Muscle layer of duodenum (tissue), 2 donors: ENCODE data around the gene SPO11.
A peak's percentile ranks its signal among the peaks of the same experiment; 100 is the strongest.

Source experiments
- H3K27ac ChIP-seq: one replicate; pipeline ENCODE4 v1.7.0; 2013; ENCODE audit warnings: mild to moderate bottlenecking, low read length
- H3K27me3 ChIP-seq: one replicate; pipeline ENCODE4 v1.7.0; 2013; ENCODE audit warnings: low read depth, mild to moderate bottlenecking, control low read depth, low read length
- H3K36me3 ChIP-seq, 2 donors: one replicate each; pipeline ENCODE4 v1.7.0; 2013; ENCODE audit warnings: low read length in 2 of 2, control low read depth in 1 of 2, mild to moderate bottlenecking in 1 of 2; ENCODE audit not compliant: insufficient read depth in 2 of 2, control insufficient read depth in 1 of 2
- H3K4me1 ChIP-seq, 2 donors: one replicate each; pipeline ENCODE4 v1.7.0; 2013; ENCODE audit warnings: low read length in 2 of 2, mild to moderate bottlenecking in 2 of 2, control low read depth in 1 of 2, moderate library complexity in 1 of 2; ENCODE audit not compliant: insufficient read depth in 2 of 2, control insufficient read depth in 1 of 2
- H3K4me3 ChIP-seq, 2 donors: one replicate each; pipeline ENCODE4 v1.7.0; 2013; ENCODE audit warnings: low read length in 2 of 2, low read depth in 1 of 2, mild to moderate bottlenecking in 1 of 2
- H3K9me3 ChIP-seq, 2 donors: one replicate each; pipeline ENCODE4 v1.7.0; 2013; ENCODE audit warnings: low read length in 2 of 2, control low read depth in 1 of 2, mild to moderate bottlenecking in 1 of 2; ENCODE audit not compliant: control insufficient read depth in 1 of 2
- donor health status: healthy.

SPO11 gene

DNA sequence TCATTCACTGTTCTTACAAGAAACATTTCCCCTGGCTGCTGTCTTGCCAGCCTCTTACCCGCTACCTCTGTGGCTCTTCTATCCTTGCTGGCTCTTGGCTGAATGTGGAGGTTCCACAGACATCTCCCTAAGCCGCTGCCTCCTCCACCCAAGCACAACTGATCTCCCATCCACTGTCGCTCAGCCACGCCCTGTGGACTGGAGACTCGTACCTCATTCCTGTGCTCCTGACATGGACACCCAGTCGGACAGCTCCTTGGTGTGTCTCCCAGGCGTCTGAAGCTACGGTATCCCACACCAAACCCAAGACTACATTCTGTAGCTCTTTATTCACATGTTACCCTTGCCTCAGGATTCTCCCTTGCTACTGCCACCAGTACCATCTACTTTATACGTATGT is 40.7 kb downstream of the SPO11 start:
- Histone ChIP-seq H3K27ac (no peak overlapping the region), H3K36me3 (peaks cover 81 to 97% of the 10 kb centered on the region in 2 donors), H3K4me3 (no peak overlapping the region), H3K9me3 (no peaks in the 10 kb centered on the region), H3K27me3 (no peaks in the 10 kb centered on the region), H3K4me1 (no peaks in the 10 kb centered on the region)

DNA sequence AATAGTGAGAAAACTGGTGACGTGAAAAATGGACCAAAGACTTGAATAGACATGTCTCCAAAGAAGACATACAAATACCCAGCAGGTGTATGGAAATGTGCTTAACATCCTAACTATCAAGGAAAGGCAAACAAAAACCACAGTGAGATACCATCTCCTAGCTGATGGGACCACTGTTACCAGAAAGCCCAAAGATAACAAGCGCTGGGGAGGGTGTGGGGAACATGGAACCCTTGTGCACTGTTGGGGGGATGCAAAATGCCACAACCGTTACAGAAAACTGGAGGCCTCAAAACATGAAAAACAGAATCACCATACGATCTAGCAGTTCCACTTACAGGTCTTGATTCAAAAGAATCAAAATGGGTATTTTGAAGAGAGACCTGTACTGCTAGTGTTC is 41.8 kb downstream of the SPO11 start:
- Histone ChIP-seq H3K27me3 (no peaks in the 10 kb centered on the region), H3K9me3 (no peaks in the 10 kb centered on the region), H3K4me1 (no peaks in the 10 kb centered on the region), H3K36me3 (peaks cover 79 to 97% of the 10 kb centered on the region in 2 donors), H3K27ac (no peak overlapping the region), H3K4me3 (no peak overlapping the region)

DNA sequence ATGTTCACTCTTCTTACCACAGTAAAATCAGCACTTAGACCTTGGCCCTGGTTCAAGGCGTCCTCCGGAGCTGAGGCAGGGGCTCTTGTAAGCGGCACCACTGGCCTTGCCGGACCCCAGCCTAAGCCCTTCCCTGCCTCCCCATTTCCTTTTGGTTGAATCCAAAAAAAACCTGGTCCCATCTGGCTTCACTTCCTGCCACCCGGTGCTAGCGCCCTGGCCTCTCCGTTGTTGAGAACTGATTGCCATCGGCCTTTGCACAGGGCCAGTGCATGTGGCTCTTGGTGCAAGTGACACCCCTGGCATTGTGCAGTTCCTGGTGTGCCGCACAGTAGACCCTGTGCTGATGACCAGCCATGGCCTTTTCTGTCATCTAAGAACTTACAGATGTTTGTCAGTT is 42.6 kb downstream of the SPO11 start:
- Histone ChIP-seq H3K27ac (no peak overlapping the region), H3K27me3 (no peaks in the 10 kb centered on the region), H3K4me3 (no peak overlapping the region), H3K4me1 (no peaks in the 10 kb centered on the region), H3K36me3 (peaks cover 79 to 97% of the 10 kb centered on the region in 2 donors), H3K9me3 (no peaks in the 10 kb centered on the region)

DNA sequence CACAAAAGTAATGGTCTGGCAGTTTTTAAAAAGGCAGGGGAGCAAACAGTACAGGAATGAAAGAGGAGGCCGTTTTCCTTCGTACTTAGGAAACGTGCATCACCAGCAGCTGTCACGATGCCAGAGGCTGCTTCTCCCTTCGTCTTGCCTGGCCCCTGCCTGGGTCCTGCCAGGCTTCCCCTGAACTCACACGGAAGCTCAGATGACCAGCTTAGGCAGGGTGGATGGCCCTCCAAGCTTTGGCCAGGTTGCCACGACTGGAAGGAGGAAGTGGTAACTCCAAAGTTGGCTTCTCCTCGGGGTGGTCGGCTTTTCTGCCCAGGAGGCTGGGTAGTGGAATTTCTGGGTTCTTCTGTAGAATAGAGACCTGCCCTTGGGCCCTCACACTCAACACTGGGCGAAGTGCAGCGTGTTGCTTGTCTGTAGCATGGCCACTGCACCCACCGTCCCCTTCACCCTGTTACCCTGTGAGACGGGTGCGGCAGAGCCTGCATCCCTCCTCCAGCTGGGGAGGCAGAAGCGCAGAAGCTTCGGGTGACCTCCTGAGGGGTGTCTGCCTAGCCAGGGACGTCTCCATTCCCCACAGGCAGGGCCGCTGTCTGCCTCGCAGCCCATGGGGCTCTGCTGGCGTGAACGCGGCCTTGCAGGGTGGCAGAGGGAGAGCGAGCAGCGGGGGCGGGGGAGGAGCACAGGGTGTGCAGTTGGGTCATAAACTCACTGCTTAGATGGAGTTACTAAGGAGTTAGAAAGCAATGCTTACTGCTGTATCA is 43.2 kb downstream of the SPO11 start:
- peaks cover 83 to 97% of the 10 kb centered on the region in 2 donors for H3K36me3 ChIP-seq
- H3K4me3 ChIP-seq = no peak overlapping the region
- no peaks in the 10 kb centered on the region for H3K9me3 ChIP-seq
- H3K27me3 ChIP-seq = no peaks in the 10 kb centered on the region
- H3K4me1 ChIP-seq = no peaks in the 10 kb centered on the region
- no peak overlapping the region for H3K27ac ChIP-seq

DNA sequence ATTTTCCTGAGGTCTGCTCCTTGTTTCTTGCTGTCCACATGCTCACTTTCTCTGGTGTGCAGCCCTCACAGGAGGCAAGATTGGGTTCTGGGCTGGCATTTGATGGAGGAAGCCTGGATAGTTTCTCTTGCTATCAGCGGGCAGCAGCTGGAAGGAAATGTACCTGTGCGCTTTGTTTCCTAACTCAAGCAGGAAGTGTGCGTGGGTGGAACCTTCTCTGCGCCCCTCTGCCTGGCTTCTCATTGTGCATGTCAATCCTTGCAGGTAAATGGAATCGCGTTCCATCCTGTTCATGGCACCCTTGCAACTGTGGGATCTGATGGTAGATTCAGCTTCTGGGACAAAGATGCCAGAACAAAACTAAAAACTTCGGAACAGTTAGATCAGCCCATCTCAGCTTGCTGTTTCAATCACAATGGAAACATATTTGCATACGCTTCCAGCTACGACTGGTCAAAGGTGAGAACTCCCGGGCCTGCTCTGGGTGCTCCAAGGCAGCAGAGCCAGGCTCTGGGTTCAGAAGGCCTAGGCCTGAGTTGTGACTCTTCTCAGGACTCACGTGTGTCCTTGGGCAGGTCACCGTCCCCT is 44.8 kb downstream of the SPO11 start:
- Histone ChIP-seq H3K9me3 (no peaks in the 10 kb centered on the region), H3K27ac (no peak overlapping the region), H3K4me1 (no peaks in the 10 kb centered on the region), H3K36me3 (peaks cover 82 to 96% of the 10 kb centered on the region in 2 donors), H3K4me3 (no peak overlapping the region), H3K27me3 (no peaks in the 10 kb centered on the region)

DNA sequence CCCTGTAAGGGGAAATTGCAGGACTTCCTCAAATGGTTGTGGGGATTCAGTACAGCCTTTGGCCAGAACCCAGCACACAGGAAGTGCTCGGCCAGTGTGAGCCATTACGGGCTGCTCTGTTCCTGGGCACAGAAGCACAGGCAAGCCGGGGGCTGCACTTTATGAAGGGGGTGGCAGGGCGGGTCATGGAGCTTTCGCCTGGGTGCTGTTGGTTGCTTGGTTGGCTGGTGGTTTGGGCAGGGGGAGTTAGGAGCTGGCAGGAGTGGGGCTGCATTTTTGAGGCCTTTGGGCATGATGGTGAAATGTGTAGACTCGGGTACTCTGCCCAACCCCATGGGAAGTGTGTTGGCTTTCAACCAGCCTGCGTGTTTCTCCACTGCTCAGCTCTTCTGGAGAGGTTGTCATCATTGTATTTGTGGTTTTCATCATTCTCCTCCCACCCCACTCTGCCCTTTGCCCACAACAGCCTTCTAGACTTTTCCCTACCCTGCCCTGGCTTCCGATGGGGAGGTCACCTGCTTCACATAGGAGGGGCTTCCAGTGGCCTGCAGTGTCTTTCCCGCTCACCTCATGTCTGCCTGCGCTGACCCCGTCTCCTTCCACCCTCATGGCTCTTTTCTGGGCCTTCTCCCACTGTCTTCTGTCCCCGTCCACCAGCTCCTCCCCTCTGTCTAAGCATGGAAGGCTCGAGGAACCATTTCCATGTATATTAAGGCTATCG is 45.5 kb downstream of the SPO11 start:
- H3K27ac ChIP-seq = no peak overlapping the region
- H3K4me1 ChIP-seq = no peaks in the 10 kb centered on the region

DNA sequence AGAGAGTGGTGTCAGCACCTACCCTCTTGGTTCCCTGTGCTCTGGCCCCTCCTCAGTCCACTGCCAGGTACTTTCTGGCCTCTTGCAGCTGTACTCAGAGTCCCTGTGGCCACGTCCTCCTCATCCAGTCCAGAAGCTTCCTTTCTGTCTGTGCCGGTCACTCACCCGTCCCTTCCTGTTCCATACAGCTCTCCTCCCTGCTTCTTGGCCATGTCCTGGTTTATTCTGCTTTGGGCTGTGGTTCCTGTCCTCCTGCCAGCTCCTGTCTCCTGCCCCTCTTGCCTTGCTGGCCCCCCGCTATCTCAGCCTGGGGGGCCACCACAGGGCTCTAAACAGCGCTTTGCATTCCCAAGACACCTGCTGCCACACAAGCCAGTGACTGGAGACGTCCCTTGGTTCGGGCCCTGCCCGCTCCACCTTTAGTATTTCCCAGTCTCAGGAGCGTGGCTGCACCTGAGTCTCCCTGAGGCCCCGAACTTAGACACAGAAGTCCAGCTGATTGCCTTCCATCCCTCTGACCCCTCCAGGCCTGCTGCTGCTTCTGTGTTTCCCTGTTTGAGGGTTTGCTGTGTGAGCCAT is 46.1 kb downstream of the SPO11 start:
- Histone ChIP-seq H3K36me3 (peaks cover 71 to 94% of the 10 kb centered on the region in 2 donors), H3K27ac (no peak overlapping the region), H3K9me3 (no peaks in the 10 kb centered on the region), H3K4me3 (peak overlapping the region in 1 of 2 donors; percentile 10), H3K4me1 (no peaks in the 10 kb centered on the region), H3K27me3 (no peaks in the 10 kb centered on the region)

More for the DNA sequence above, 45.5 kb downstream of the SPO11 start:
- no peaks in the 10 kb centered on the region for H3K27me3 ChIP-seq
- peaks cover 77 to 94% of the 10 kb centered on the region in 2 donors for H3K36me3 ChIP-seq
- no peaks in the 10 kb centered on the region for H3K9me3 ChIP-seq
- H3K4me3 ChIP-seq = peak overlapping the region in 1 of 2 donors; percentile 10

DNA sequence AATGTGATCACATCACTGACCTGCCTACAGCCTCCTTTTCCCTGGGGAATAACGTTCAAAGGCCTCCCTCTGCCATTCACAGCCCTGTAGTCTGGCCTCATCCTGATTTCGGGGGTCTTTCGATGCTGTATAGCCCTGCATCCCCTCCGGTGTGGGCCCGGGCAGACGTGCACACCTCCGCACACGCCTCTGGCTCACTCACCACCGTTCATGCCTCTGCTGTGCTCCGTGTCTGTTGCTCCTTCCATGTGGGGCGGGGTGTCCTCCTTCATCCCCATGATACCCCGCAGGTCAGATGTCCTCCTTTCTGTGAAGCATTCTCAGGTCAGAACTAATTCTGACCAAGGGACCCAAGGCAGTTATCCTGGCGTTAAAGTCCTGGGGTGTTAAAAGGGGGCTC is 47.7 kb downstream of the SPO11 start:
- peaks cover 56 to 79% of the 10 kb centered on the region in 2 donors for H3K36me3 ChIP-seq
- H3K27ac ChIP-seq = no peak overlapping the region
- no peaks in the 10 kb centered on the region for H3K4me1 ChIP-seq
- H3K9me3 ChIP-seq = no peaks in the 10 kb centered on the region
- no peak overlapping the region for H3K4me3 ChIP-seq
- H3K27me3 ChIP-seq = no peaks in the 10 kb centered on the region

DNA sequence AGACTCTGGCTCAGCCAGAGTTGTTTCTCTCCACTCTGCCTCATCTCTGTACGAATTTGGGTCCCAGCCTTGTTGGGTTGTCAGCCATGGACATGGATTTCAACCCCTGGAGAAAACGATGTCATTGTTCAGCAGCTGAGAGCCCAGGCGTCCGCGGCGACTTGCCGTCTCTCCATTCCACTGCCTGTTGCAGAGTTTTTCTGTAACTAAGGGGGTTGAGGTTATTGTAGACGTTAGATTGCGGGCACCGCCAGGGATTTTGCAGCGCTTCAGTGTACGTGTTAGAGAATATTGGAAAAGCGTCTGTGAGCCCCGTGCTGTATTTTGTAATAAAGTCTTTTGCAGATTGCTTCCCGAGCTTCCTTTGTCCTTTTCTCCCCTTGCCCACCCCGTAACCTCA is 48.5 kb downstream of the SPO11 start:
- no peaks in the 10 kb centered on the region for H3K4me1 ChIP-seq
- H3K36me3 ChIP-seq = peaks cover 52 to 71% of the 10 kb centered on the region in 2 donors
- H3K4me3 ChIP-seq = no peak overlapping the region
- H3K27me3 ChIP-seq = no peaks in the 10 kb centered on the region
- no peaks in the 10 kb centered on the region for H3K9me3 ChIP-seq
- no peak overlapping the region for H3K27ac ChIP-seq

DNA sequence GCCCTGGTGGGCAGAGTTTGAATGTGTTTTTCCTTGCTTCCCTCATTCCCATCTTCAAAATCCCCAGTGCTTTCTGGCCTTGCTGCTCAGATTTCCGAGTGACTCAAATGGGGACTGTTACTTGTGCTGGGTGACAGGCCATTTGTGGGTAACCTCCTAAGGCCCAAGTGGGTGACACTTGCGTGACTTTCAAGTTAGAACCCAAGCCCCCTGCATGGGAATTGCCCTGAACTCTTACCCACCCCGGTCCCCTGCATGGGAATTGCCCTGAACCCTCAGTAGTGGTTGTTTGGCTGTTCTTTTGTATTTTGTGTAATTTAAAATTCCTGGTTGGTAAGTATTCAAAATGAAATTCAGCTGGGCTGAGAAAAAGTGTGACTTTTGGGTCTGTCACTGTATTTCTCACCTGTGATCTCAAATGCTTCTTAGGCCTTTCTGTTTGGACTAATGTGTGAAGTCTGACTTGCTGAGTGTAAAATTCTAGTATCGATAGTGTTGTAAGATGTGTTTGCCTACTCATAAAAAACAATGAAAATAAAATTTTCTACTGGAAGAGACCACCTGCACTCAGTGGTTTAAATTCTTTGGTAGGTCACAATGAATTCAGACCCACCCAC is 49.2 kb downstream of the SPO11 start:
- no peaks in the 10 kb centered on the region for H3K9me3 ChIP-seq
- H3K27me3 ChIP-seq = no peaks in the 10 kb centered on the region
- H3K4me3 ChIP-seq = no peak overlapping the region
- no peak overlapping the region for H3K27ac ChIP-seq
- peaks cover 46 to 65% of the 10 kb centered on the region in 2 donors for H3K36me3 ChIP-seq
- no peaks in the 10 kb centered on the region for H3K4me1 ChIP-seq

DNA sequence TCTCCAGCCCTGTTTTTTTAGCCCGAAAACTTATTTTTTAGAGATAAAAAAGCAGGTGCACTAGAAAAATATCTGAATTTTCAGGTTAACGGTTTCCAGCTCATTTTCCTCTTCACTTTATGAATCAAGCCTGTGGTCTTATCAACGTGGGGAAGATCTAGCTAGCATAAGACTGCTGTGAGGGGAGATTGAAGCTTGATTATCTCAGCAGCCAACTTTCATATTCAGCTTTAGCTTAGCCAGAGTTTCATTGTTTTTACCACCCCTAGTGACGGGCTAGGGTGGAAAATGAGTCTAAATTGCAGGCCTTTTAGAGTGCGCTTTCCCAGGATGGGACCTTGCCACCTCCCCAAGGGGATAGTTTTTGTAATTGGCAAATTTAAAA is 49.7 kb downstream of the SPO11 start:
- no peak overlapping the region for H3K4me3 ChIP-seq

More for the DNA sequence above, 49.7 kb downstream of the SPO11 start:
- H3K36me3 ChIP-seq = peaks cover 44 to 60% of the 10 kb centered on the region in 2 donors
- H3K9me3 ChIP-seq = no peaks in the 10 kb centered on the region
- H3K4me1 ChIP-seq = no peaks in the 10 kb centered on the region
- H3K27ac ChIP-seq = no peak overlapping the region
- H3K27me3 ChIP-seq = no peaks in the 10 kb centered on the region
